Endothelial cell of umbilical vein (primary cell): Measurements from ENCODE around the gene NR4A1. TPM values are rescaled to one million over a fixed set of nuclear protein-coding genes. Genes with fewer than 3 reads are reported as not detected.
A peak's percentile ranks its signal among the peaks of the same experiment; 100 is the strongest.

Experiments
- BruUV-seq: library from RNA; stranded (reverse); fragments of 400-500 nt; replicated peaks from 2 replicates; lab custom pipeline; 2021; lab: Mats Ljungman, UMichigan
- CTCF ChIA-PET: fragments of 300-600, 350-600 bp; sonication (Branson Sonifier 250); formaldehyde crosslinking; loops from one replicate; lab custom pipeline; 2021; ENCODE audit warnings: antibody characterized with exemption, inconsistent platforms; lab: Charles Lee
- POLR2A ChIA-PET: fragments of 300-600, 350-600 bp; sonication (Branson Sonifier 250); formaldehyde crosslinking; loops from one replicate; lab custom pipeline; 2021; ENCODE audit warnings: antibody characterized with exemption, inconsistent platforms; lab: Charles Lee
- DNase-seq: peaks from one replicate; pipeline ENCODE4 v3.0.0-alpha.2; 2011; ENCODE audit warnings: low read depth, low spot score
- FAIRE-seq: peaks from 2 replicates; lab custom pipeline; 2011; peaks lifted over from hg19 to GRCh38; lab: Jason Lieb, UNC
- H2AFZ ChIP-seq: 2 replicates; pipeline ENCODE4 v1.6.0; 2012; ENCODE audit warnings: low read depth, low read length, control low read depth, inconsistent platforms
- H3K27ac ChIP-seq: 2 replicates; pipeline ENCODE4 v1.5.1; 2011; ENCODE audit warnings: low read depth, mild to moderate bottlenecking, control low read depth, low read length, moderate library complexity; ENCODE audit not compliant: insufficient read depth
- H3K27me3 ChIP-seq, 2 experiments: 2 replicates each; pipeline versions ENCODE4 v1.6.0 to v1.6.1; 2011; ENCODE audit warnings: low read length in 2 of 2, mixed read lengths in 1 of 2; ENCODE audit not compliant: control insufficient read depth in 2 of 2, insufficient read depth in 2 of 2
- H3K36me3 ChIP-seq, 2 experiments: 2 replicates in 1 of 2; 3 replicates in 1 of 2; pipeline ENCODE4 v1.5.1; 2011; ENCODE audit warnings: low read length in 2 of 2, mild to moderate bottlenecking in 1 of 2, moderate library complexity in 1 of 2; ENCODE audit not compliant: control insufficient read depth in 2 of 2, insufficient read depth in 2 of 2; ENCODE audit errors: extremely low read depth in 1 of 2
- H3K4me1 ChIP-seq: 3 replicates; pipeline ENCODE4 v1.5.1; 2011; ENCODE audit warnings: mild to moderate bottlenecking, low read length; ENCODE audit not compliant: control insufficient read depth, insufficient read depth; ENCODE audit errors: extremely low read depth
- H3K4me2 ChIP-seq: 2 replicates; pipeline ENCODE4 v1.6.1; 2011; ENCODE audit warnings: low read length, control low read depth, mixed read lengths; ENCODE audit not compliant: insufficient read depth
- H3K4me3 ChIP-seq, 3 experiments: fragments of 200-600 bp in 1 of 3; sonication (generic), shearing (Covaris generic) in 1 of 3; replicated peaks in 1 of 3; 2 replicates each; pipeline ENCODE4 v1.5.1; 2011 to 2016; ENCODE audit warnings: control low read depth in 3 of 3, low read length in 3 of 3, mild to moderate bottlenecking in 2 of 3, inconsistent platforms in 1 of 3, low read depth in 1 of 3, moderate library complexity in 1 of 3; ENCODE audit not compliant: insufficient read depth in 1 of 3
- H3K79me2 ChIP-seq: 2 replicates; pipeline ENCODE4 v1.6.0; 2012; ENCODE audit warnings: low read length, inconsistent platforms; ENCODE audit not compliant: control insufficient read depth, insufficient read depth
- H3K9ac ChIP-seq: replicated peaks from 2 replicates; pipeline ENCODE3; 2011; ENCODE audit warnings: low read length, control low read depth; ENCODE audit not compliant: insufficient read depth; ENCODE audit errors: extremely low read depth
- H3K9me1 ChIP-seq: replicated peaks from 3 replicates; pipeline ENCODE4 v1.6.0; 2011; ENCODE audit warnings: mild to moderate bottlenecking, low read length; ENCODE audit not compliant: control insufficient read depth, insufficient read depth; ENCODE audit errors: extremely low read depth
- H3K9me3 ChIP-seq: replicated peaks from 2 replicates; pipeline ENCODE4 v1.5.1; 2012; ENCODE audit warnings: low read length, inconsistent platforms; ENCODE audit not compliant: control insufficient read depth, insufficient read depth
- H4K20me1 ChIP-seq: replicated peaks from 2 replicates; pipeline ENCODE3; 2011; ENCODE audit warnings: mild to moderate bottlenecking, low read length; ENCODE audit not compliant: control insufficient read depth, insufficient read depth; ENCODE audit errors: extremely low read depth
- EZH2 ChIP-seq: IDR thresholded peaks from 2 replicates; pipeline ENCODE4 v1.6.1; 2012; ENCODE audit warnings: borderline replicate concordance, low read depth, mild to moderate bottlenecking, moderate library complexity, low read length, inconsistent platforms; ENCODE audit not compliant: severe bottlenecking
- FOS ChIP-seq: IDR thresholded peaks from 2 replicates; pipeline ENCODE4 v1.6.1; 2011; ENCODE audit warnings: mild to moderate bottlenecking, low read length, moderate library complexity, borderline replicate concordance; ENCODE audit not compliant: insufficient read depth
- dilution Hi-C: fragments of 300-500 bp; cut with MboI; formaldehyde crosslinking; loops from one replicate; pipeline ENCODE4 v1.15.0; 2019; ENCODE audit warnings: low sequenced_read_pairs; ENCODE audit not compliant: extremely low pct_ligation_motif_present
- intact Hi-C: fragments of 100-400 bp; cut with micrococcal nuclease; formaldehyde crosslinking; loops from one replicate; pipeline ENCODE4 v1.10.0; 2022
- polyA plus RNA-seq, 4 experiments: library from polyadenylated mRNA; depleted of rRNA in 3 of 4; stranded (reverse) in 3 of 4; unstranded in 1 of 4; fragments of >200 nt; gene quantifications; 2 replicates each; pipeline versions ENCODE4 v1.2.1 to v1.2.3, GENCODE V29; 2011 to 2012; ENCODE audit warnings: missing spikeins in 1 of 4
- total RNA-seq: library from RNA; stranded (reverse); gene quantifications from 2 replicates; pipeline ENCODE4 v1.2.3, GENCODE V29; 2021
- TF ChIP-seq, protein P1 (sequence below), 2 donors: IDR thresholded peaks; 1 replicate in 1 of 2; 2 replicates in 1 of 2; pipeline ENCODE4 v1.5.1; 2011; ENCODE audit warnings: low read length in 2 of 2, mild to moderate bottlenecking in 2 of 2, moderate library complexity in 2 of 2, control low read depth in 1 of 2, inconsistent platforms in 1 of 2, low read depth in 1 of 2; ENCODE audit not compliant: insufficient read depth in 1 of 2; ENCODE audit errors: extremely low read depth in 1 of 2

The NR4A1 gene
- total and polyA plus RNA-seq, 2 donors (not counting 3 experiments of a cell fraction or from before 2014, with no cell fraction given): 6.8 to 18.2 TPM

DNA sequence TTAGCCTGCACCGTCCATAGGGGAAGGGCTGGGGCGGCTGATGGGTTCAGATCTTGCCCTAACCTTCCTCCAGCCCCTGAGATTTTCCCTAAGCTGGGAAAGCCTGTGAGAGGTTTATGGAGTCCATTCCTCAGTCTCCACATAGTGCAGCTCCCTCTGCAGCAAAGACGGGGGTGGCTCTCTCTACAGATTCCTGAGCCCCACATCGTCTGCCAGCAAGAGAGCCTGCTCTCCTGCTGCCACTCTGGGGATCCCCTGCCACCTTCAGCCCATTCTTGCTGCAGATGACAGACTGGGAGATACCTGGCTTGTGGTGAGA is 31.4 kb downstream of the NR4A1 start:
- TF ChIP-seq, protein P1, sequence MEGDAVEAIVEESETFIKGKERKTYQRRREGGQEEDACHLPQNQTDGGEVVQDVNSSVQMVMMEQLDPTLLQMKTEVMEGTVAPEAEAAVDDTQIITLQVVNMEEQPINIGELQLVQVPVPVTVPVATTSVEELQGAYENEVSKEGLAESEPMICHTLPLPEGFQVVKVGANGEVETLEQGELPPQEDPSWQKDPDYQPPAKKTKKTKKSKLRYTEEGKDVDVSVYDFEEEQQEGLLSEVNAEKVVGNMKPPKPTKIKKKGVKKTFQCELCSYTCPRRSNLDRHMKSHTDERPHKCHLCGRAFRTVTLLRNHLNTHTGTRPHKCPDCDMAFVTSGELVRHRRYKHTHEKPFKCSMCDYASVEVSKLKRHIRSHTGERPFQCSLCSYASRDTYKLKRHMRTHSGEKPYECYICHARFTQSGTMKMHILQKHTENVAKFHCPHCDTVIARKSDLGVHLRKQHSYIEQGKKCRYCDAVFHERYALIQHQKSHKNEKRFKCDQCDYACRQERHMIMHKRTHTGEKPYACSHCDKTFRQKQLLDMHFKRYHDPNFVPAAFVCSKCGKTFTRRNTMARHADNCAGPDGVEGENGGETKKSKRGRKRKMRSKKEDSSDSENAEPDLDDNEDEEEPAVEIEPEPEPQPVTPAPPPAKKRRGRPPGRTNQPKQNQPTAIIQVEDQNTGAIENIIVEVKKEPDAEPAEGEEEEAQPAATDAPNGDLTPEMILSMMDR (IDR thresholded peaks at IDR 0.05; ENCODE audit: extremely low read depth in 1 of 2, insufficient read depth in 1 of 2, low read depth in 1 of 2, low read length in 2 of 2): no peak
- TF ChIP-seq EZH2 (no peak), FOS (no peak)
- H3K27me3 ChIP-seq: no peaks in the 10 kb centered on the region
- ChIA-PET CTCF (interaction anchor here (0.6 to 12.8 kb wide), 30 partner anchors 9 to 197 kb away, joined by 3 to 452 read pairs (median 4); partner anchors contain the start of genes ATG101, NR4A1 and TAMALIN), POLR2A (interaction anchor here (0.8 to 1.9 kb wide), 2 partner anchors 57 to 76 kb away, joined by 3 to 7 read pairs; partner anchors contain the start of gene TAMALIN)
- dilution Hi-C loops: no loop called here
- H3K4me2 ChIP-seq: no peak overlapping the region
- no peak overlapping the region for H3K27ac ChIP-seq
- H3K9ac ChIP-seq: no peak overlapping the region
- H3K4me3 ChIP-seq: no peak overlapping the region
- no peak for DNase-seq
- no peaks in the 10 kb centered on the region for H3K9me1 ChIP-seq
- no peaks in the 10 kb centered on the region for H3K79me2 ChIP-seq
- no peaks in the 10 kb centered on the region for H3K9me3 ChIP-seq
- peaks cover 6 to 9% of the 10 kb centered on the region in 2 experiments for H3K36me3 ChIP-seq
- no TSS peak for BruUV-seq
- H2AFZ ChIP-seq: no peak overlapping the region
- peaks cover 5% of the 10 kb centered on the region for H3K4me1 ChIP-seq
- intact Hi-C loops: no loop called here
- no peaks in the 10 kb centered on the region for H4K20me1 ChIP-seq
- FAIRE-seq: no peak

- H3K4me3 ChIP-seq: no peak overlapping the region
- TF ChIP-seq, protein P1 (IDR thresholded peaks at IDR 0.05; ENCODE audit: extremely low read depth in 1 of 2, insufficient read depth in 1 of 2, low read depth in 1 of 2, low read length in 2 of 2): peak; percentile 96 to 98
- no peak for TF ChIP-seq FOS
- CTCF ChIA-PET: interaction anchor here (0.6 to 12.8 kb wide), 30 partner anchors 8 to 196 kb away, joined by 3 to 452 read pairs (median 4); partner anchors contain the start of genes ATG101, NR4A1 and TAMALIN
- dilution Hi-C loops (no loop called here), intact Hi-C loops (loop anchor here (1.0 kb wide), 2 partner anchors 38 to 58 kb away; no protein-coding TSS in a partner anchor)
- BruUV-seq: no TSS peak
- H3K79me2 ChIP-seq: no peaks in the 10 kb centered on the region
- H3K9me3 ChIP-seq: no peaks in the 10 kb centered on the region
- FAIRE-seq (peak; percentile 91), DNase-seq (peak; percentile 64)
- no peak overlapping the region for H3K9ac ChIP-seq
- H2AFZ ChIP-seq: no peak overlapping the region
- POLR2A ChIA-PET: interaction anchor here (1.9 kb wide), 1 partner anchor 77 kb away, joined by 7 read pairs; the partner anchor contains the start of gene TAMALIN
- no peaks in the 10 kb centered on the region for H3K9me1 ChIP-seq
- H3K27ac ChIP-seq: no peak overlapping the region
- no peaks in the 10 kb centered on the region for H3K27me3 ChIP-seq
- H3K4me1 ChIP-seq: peaks cover 5% of the 10 kb centered on the region
- H3K36me3 ChIP-seq: peaks cover 2 to 7% of the 10 kb centered on the region in 2 experiments
- no peaks in the 10 kb centered on the region for H4K20me1 ChIP-seq
- H3K4me2 ChIP-seq: no peak overlapping the region
These were observed 31.9 kb downstream of the NR4A1 start for GRCh38 chr12:52082988-52083637.
